Measurements from ENCODE around the gene FHIT.

Gene FHIT

GRCh38 chr3:60399861-60400845, 851.1 kb downstream of the FHIT start:
- DNase-seq (ENCODE audit: low read depth) = no peak

- no peak for DNase-seq (ENCODE audit: low read depth)
These were observed 852.0 kb downstream of the FHIT start for GRCh38 chr3:60399292-60399691.

GRCh38 chr3:60395173-60395762, 856.0 kb downstream of the FHIT start:
- no peak for DNase-seq (ENCODE audit: low read depth)

DNA sequence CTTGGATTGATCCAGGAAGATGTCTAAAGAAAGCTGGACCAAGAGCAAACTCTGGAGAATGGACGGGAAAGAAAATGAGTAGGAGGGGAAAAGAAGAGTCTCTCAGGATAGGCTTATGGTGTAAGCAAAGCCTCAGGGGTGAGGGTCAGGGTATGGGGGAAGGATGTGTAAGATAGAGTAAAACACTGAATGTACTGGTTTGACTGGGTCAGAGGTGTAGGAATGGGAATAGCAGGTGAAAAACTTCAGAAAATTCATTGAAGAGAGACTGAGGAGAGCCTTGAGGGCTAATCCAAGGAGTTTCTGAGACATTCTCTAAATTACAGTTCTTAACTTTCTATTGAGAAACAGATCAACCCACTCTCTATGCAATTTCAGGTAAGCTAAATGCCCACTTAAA, 857.3 kb downstream of the FHIT start:
- no peak for DNase-seq (ENCODE audit: low read depth)

GRCh38 chr3:60392501-60392900, 858.8 kb downstream of the FHIT start:
- DNase-seq (ENCODE audit: low read depth) = no peak

- no peak for DNase-seq (ENCODE audit: low read depth)
These were observed 860.0 kb downstream of the FHIT start for GRCh38 chr3:60391292-60391691.

- DNase-seq (ENCODE audit: low read depth) = no peak
These were observed 862.5 kb downstream of the FHIT start for GRCh38 chr3:60388731-60389130.

GRCh38 chr3:60386306-60386705, 864.9 kb downstream of the FHIT start:
- no peak for DNase-seq (ENCODE audit: low read depth)

DNA sequence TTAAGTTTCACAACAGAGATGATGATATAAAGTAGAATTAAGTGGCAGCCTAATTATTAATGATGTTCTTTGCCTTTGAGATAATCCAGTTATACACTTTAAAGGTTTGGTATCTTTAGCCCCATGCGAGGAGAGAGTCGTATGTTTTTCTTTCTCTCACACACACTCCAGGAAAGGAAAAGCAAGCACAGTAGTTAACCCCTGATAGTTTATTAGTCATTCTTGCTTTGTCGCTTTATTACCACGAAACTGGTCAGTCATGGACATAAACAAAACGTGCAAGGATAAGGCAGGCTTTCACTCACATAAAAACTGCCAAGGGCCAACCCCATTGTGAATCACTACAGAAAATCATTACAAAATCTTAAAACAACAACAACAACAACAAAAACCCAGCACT, 866.9 kb downstream of the FHIT start:
- DNase-seq (ENCODE audit: low read depth) = no peak

- DNase-seq (ENCODE audit: low read depth) = no peak
These were observed 867.9 kb downstream of the FHIT start for GRCh38 chr3:60383345-60383744.

DNA sequence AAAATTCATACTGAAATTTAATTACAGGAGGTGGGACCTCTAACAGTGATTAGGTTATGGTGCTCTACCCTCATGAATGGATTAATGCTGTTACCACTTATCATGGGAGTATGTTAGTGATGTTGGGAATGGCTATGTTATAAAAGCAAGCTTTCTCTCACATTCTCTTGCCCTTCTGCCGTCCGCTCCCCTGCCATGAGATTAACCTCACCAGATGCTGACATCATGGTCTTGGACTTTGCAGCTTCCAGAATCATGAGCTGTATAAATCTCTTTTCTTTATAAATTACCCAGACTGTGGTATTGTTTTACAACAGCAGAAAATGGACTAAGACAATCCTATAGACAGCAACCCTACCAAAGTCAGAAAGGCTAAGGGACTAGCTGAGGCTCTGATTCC, 884.8 kb downstream of the FHIT start:
- no peak for DNase-seq (ENCODE audit: low read depth)

- DNase-seq (ENCODE audit: low read depth) = no peak
These were observed 885.9 kb downstream of the FHIT start for GRCh38 chr3:60365360-60365759.

GRCh38 chr3:60364475-60364874, 886.8 kb downstream of the FHIT start:
- no peak for DNase-seq (ENCODE audit: low read depth)

DNA sequence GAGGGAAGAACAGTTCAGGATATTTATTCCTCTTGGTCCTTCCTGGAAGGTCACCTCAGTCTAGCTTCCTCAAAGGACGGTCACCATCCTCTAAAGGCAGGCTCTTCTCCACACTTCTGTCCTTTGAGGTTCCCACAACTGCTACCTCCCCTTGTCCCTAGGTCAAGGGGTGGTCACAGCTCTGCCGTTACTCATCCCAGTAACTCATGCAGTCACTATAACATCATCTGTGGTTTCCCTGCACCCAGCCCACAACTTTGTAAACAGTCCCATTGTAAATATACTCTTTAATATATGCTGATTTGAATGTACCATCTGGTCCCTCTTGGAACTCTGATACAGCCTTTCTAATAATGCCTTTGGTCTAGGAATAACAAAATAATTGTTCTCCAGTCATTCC, 887.4 kb downstream of the FHIT start:
- no peak for DNase-seq (ENCODE audit: low read depth)

GRCh38 chr3:60355825-60356224, 895.4 kb downstream of the FHIT start:
- no peak for DNase-seq (ENCODE audit: low read depth)

DNA sequence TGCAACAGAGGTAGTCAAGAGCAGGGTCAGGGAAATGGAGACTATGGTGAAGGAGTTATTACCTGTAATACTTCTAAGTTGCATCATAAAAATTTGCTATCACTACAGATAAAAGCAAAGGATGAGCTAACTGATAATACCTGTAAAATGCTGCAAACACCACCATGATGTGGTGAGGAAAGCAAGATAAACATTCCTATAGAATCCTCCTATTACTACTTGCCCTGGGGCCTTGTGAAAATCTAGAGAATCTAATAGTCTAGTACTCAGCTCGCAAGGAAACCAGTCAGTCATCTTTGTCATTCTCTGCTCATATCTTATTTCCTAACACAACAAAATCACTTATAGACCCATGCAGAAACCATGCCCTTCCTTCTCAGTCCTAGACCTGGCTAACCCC, 899.8 kb downstream of the FHIT start:
- no peak for DNase-seq (ENCODE audit: low read depth)

GRCh38 chr3:60344340-60344739, 906.9 kb downstream of the FHIT start:
- no peak for DNase-seq (ENCODE audit: low read depth)

- no peak for DNase-seq (ENCODE audit: low read depth)
These were observed 907.4 kb downstream of the FHIT start for GRCh38 chr3:60343831-60344230.

- no peak for DNase-seq (ENCODE audit: low read depth)
These were observed 911.9 kb downstream of the FHIT start for GRCh38 chr3:60339304-60339703.

GRCh38 chr3:60337421-60337820, 913.8 kb downstream of the FHIT start:
- no peak for DNase-seq (ENCODE audit: low read depth)

DNA sequence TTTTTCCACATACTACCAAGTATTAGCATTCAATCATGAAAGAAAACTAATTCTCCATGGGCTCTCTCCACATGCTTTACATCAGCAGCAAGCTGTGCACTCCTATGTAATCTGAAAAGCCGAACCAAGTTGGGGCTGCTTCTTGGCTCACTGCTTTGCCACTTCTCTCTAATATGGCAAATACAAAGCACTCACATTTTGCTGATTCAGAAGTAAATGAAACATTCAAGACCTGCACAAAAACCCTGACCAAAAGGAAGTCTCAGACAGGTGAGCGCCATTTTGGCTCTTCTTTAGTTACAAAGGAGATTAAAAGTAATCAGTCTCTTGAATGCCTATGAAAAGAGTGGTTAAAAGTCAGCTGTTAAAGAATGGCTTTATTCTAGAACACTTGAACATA, 915.2 kb downstream of the FHIT start:
- DNase-seq (ENCODE audit: low read depth) = no peak

- no peak for DNase-seq (ENCODE audit: low read depth)
These were observed 917.5 kb downstream of the FHIT start for GRCh38 chr3:60333710-60334109.

GRCh38 chr3:60330107-60330506, 921.1 kb downstream of the FHIT start:
- DNase-seq (ENCODE audit: low read depth) = no peak

Measured in T-helper 22 cell (primary cell).